ENCODE measurements around the gene CABP2. TPM values are rescaled to one million over a fixed set of nuclear protein-coding genes. Genes with fewer than 3 reads are reported as not detected.
"Not testable (repeated sequence)": the region's sequence is repeated elsewhere in the genome, so short reads cannot be mapped to it uniquely, and the experiment has no call there.

CABP2 gene
- total RNA-seq (2021; fragmentation: NEBNext Ultra II Directional; extraction: Animal tissue kit (Norgen Biotek cat#: 25700)): not detected
- long read RNA-seq: 0 reads

DNA sequence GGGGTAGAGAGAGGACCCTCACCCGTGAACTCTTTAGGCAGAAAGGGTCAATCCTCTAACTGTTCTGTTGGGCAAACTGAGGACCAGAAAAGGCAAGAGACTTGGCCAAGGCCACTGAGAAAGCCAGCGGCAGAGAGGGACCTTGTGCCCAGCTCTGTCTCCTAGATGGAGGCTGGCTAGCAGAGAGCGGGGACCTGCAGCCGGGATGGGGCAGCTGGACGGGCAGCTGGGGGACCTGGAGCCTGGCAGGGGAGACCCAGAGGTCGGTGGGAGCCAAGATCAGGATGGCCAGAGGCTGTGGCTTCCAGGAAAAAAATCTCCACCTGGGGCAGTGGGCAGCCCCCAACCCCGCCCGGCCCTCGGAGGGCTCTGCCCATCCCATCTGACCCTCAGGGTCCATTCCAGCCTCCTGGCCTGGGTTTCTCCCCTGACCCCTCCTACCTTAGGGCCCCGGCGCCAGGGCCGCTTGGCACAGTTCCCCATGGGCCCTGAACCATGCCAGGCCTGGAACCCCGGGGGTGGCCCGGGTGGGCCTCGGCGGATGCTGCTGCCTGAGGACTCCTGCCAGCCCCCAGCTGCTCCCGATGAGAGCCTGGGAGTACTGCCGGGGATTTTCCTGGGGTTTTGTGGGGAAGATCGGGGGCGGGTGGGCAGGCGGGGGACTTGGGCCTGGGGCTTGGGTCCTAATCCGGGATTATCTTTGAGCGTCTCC, at the start of gene CABP2:
Gene CABP2, minus strand, starts transcription at position 603 of the 712 bp plus-strand sequence. Its CDS starts 120 bp downstream, at position 483.
- TF ChIP-seq CTCF (IDR thresholded peaks at IDR 0.05): no peak
- H3K27me3 Mint-ChIP-seq (ENCODE audit: insufficient read depth): peaks cover 10% of the 10 kb centered on the region
- DNase-seq: no peak
- no peak within 1 kb of the TSS for H3K4me3 Mint-ChIP-seq
- no peak within 1 kb of the TSS for H3K27ac Mint-ChIP-seq
- H3K9me3 Mint-ChIP-seq: no peaks in the 10 kb centered on the region
- H3K4me1 Mint-ChIP-seq (ENCODE audit: low read depth): no peaks in the 10 kb centered on the region
- H3K36me3 Mint-ChIP-seq (ENCODE audit: low read depth): no peaks in the 10 kb centered on the region

DNA sequence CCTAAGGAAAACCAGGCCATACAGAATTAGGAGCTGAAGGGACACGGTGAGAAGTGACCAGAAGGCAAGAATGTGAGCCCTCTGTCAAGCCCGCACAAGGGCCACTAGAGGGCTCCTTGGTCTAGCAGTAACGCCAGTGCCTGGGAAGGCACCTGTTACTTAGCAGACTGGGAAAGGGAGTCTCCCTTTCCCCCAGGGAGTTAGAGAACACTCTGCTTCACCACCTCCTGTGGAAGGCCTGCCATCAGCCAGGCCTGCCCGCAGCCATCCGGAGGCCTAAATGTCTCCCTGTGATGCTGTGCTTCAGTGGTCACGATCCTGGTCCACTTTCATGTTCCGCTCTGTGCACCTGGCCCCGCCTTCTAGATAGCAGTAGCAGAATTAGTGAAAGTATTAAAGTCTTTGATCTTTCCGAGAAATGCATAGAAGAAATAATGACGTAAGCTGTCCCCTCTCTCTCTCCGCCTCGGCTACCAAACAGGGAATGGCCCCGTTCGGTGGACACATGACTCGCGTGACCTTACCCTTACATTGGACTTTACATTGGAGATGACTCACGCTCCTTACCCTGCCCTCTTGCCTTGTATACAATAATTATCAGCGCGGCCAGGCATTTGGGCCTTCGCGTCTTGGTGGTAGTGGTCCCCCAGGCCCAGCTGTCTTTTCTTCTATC, 49.6 kb upstream of the CABP2 start:
- Mint-ChIP-seq H3K36me3 (ENCODE audit: low read depth) (no peaks in the 10 kb centered on the region), H3K9me3 (no peaks in the 10 kb centered on the region; the same call in 1 of the 2 replicates), H3K4me3 (no peak overlapping the region), H3K4me1 (ENCODE audit: low read depth) (peaks cover 8% of the 10 kb centered on the region), H3K27me3 (ENCODE audit: insufficient read depth) (peaks cover 12% of the 10 kb centered on the region), H3K27ac (no peak overlapping the region)
- peak; percentile 79 for TF ChIP-seq CTCF (IDR thresholded peaks at IDR 0.05)
- DNase-seq: peak; percentile 22

- DNase-seq: no peak
- no peak for TF ChIP-seq CTCF (IDR thresholded peaks at IDR 0.05)
- H3K4me3 Mint-ChIP-seq: no peak overlapping the region
- no peaks in the 10 kb centered on the region; the same call in 1 of the 2 replicates for H3K9me3 Mint-ChIP-seq
- no peaks in the 10 kb centered on the region for H3K36me3 Mint-ChIP-seq (ENCODE audit: low read depth)
- H3K4me1 Mint-ChIP-seq (ENCODE audit: low read depth): peaks cover 8% of the 10 kb centered on the region
- H3K27me3 Mint-ChIP-seq (ENCODE audit: insufficient read depth): peaks cover 12% of the 10 kb centered on the region
- no peak overlapping the region for H3K27ac Mint-ChIP-seq
Observed at GRCh38 chr11:67572305-67572704, 49.1 kb upstream of the CABP2 start.

GRCh38 chr11:67571443-67571842, 48.2 kb upstream of the CABP2 start:
- H3K4me3 Mint-ChIP-seq: no peak overlapping the region
- peaks cover 12% of the 10 kb centered on the region for H3K27me3 Mint-ChIP-seq (ENCODE audit: insufficient read depth)
- TF ChIP-seq CTCF (IDR thresholded peaks at IDR 0.05): no peak
- no peak for DNase-seq
- no peak overlapping the region for H3K27ac Mint-ChIP-seq
- peaks cover 8% of the 10 kb centered on the region for H3K4me1 Mint-ChIP-seq (ENCODE audit: low read depth)
- no peaks in the 10 kb centered on the region; the same call in 1 of the 2 replicates for H3K9me3 Mint-ChIP-seq
- H3K36me3 Mint-ChIP-seq (ENCODE audit: low read depth): no peaks in the 10 kb centered on the region

GRCh38 chr11:67564230-67564629, 41.0 kb upstream of the CABP2 start:
- peak overlapping the region; percentile 74 for H3K27ac Mint-ChIP-seq
- DNase-seq: no peak
- TF ChIP-seq CTCF (IDR thresholded peaks at IDR 0.05): no peak

DNA sequence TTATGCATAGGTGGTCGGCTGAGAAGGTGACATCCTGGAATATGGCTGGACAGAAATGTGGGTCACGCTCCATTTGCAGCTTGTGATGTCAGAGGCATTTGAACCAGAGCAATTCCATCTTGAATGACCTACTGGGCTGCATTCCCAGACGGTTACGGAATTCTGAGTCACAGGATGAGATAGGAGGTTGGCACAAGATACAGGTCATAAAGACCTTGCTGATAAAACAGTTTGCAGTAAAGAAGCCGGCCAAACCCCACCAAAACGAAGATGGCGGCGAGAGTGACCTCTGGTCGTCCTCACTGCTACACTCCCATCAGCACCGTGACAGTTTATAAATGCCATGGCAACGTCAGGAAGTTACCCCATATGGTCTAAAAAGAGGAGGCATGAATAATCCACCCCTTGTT, 40.5 kb upstream of the CABP2 start:
- Mint-ChIP-seq H3K4me1 (ENCODE audit: low read depth) (peaks cover 32% of the 10 kb centered on the region), H3K4me3 (peak overlapping the region; percentile 64), H3K27ac (peak overlapping the region; percentile 59)
- H3K27me3 Mint-ChIP-seq (ENCODE audit: insufficient read depth); H3K36me3 Mint-ChIP-seq (ENCODE audit: low read depth); H3K9me3 Mint-ChIP-seq: not testable (repeated sequence)
- peak; percentile 76 for DNase-seq

More at GRCh38 chr11:67564230-67564629, 41.0 kb upstream of the CABP2 start:
- no peaks in the 10 kb centered on the region for H3K36me3 Mint-ChIP-seq (ENCODE audit: low read depth)
- H3K27me3 Mint-ChIP-seq (ENCODE audit: insufficient read depth): peaks cover 4% of the 10 kb centered on the region
- H3K4me1 Mint-ChIP-seq (ENCODE audit: low read depth): peaks cover 30% of the 10 kb centered on the region
- H3K4me3 Mint-ChIP-seq: peak overlapping the region; percentile 64
- H3K9me3 Mint-ChIP-seq: no peaks in the 10 kb centered on the region

Data from HFFc6 (cell line).